HG02678 (cell line): ENCODE measurements around the gene TFEB.

Experiments used
- ATAC-seq: cut with Tn5 transposase; IDR thresholded peaks from one replicate; pipeline ENCODE4 v1.9.1; 2021; ENCODE audit warnings: mild to moderate bottlenecking, moderate library complexity; ENCODE audit not compliant: unreplicated experiment

The TFEB gene

DNA sequence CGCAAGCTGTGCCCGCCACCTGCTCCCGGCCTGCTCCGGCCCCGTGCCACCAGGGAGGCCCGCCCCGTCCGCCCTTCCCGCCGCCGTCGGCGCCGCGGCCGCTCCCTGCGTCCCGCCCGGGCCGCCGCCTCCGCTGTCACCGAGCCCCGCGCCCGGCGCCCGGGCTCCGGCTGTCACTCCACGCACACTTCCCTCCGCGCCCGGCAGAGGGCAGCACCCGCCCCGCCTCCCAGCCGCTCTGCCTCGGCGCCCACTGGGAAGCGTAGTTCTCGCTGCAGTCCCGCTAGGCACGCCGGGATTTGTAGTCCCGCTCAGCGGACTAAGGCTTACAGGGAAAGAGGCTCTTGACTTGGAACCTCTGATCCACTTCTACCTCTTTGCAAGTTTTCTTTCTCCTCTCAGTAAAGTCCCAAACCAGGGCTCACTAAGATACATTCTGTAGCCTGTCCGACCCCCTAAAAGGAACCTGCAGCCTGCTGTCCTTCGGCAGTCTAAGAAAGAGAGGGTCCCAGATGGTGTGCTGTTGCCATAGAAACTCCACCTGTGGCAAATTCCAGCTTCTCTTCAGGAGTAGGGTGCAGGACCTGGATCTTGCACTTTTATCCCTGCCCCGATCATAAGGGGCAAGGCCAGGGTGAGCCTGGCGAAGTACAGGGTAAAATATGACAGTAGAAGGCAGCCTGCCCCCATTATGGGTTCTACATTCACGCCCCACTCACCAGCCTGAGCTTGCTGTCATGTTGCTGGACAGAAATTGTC is at the start of gene TFEB:
TSS of gene TFEB (minus strand) at position 182 of the 759 bp plus-strand sequence. CDS start 44,395 bp downstream, outside the sequence.
- ATAC-seq: peak; percentile 51

DNA sequence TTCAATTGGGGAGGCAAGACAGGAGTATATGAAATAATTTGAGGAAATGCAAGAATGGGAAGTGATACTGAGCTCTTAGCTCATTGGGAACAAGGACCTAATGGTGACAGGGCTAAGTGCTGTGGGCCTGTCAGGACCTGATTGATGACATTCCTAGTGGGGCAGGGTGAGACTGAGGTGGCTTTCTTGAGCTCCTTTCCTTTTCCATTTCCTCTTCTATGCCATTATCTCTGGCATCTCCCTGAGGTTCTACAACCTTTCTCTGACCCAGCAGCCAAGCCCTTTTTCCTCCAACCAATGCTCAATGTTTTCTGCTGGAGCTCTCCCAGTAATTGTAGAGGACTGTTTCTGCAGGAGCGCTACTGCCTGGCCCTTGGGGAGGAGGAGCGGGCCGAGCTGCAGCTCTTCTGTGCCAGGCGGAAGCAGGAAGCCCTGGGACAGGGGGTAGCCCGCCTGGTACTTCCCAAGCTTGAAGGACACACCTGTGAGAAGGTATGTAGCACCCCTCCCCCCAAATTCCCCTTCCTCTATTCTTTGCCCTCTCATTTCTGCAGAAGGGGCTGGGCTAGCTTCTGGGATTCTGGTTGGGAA is 49.3 kb upstream of the TFEB start:
- no peak for ATAC-seq

DNA sequence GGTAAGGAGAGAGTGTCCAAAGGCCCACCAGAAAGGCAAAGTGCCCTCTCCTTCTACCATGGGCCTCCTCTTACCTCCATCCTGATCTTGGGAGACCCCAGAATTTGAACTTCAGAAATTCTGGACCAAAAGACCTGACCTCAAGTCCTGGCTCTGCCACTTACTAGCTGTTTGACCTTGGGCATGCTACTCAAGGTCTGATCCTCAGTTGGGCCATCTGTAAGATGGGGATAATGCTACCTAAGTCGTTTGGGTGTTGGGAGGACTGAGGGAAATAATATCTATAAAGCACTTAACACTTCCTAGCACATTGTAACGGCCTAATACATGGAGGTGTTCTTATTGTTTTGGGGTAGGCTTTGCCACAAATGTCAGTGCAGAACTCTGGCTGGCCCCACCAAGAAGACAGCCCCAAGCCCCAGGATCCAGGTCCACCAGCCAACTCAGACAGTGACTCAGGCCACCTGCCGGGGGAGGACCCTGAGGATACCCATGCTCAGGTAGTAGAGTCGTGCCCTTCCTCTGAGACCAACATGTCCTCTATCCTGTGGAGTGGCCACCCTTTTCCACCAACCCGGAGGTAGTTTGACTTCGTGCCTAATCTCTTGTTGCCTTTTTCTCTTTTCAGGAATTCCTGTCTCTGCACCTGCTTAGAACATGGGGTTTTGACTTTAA is 47.8 kb upstream of the TFEB start:
- ATAC-seq: no peak

DNA sequence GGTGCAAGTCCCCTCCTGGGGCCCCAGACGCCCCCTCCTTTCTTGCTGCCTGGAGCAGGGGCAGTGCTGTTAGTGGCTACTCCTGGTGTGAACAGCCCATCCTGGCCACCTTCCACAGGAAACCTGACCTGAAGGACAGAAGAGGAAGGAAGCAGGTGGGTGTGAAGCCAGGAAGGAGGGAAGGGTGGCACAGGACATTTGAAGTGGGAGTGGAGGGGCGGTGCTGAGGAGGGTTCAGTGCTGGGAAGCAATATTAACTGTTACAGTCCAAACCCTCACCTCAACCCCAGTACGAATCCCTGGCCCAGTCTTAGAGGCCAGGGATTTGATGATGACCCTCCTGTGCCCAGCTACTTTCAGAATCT is 45.9 kb upstream of the TFEB start:
- ATAC-seq: no peak

DNA sequence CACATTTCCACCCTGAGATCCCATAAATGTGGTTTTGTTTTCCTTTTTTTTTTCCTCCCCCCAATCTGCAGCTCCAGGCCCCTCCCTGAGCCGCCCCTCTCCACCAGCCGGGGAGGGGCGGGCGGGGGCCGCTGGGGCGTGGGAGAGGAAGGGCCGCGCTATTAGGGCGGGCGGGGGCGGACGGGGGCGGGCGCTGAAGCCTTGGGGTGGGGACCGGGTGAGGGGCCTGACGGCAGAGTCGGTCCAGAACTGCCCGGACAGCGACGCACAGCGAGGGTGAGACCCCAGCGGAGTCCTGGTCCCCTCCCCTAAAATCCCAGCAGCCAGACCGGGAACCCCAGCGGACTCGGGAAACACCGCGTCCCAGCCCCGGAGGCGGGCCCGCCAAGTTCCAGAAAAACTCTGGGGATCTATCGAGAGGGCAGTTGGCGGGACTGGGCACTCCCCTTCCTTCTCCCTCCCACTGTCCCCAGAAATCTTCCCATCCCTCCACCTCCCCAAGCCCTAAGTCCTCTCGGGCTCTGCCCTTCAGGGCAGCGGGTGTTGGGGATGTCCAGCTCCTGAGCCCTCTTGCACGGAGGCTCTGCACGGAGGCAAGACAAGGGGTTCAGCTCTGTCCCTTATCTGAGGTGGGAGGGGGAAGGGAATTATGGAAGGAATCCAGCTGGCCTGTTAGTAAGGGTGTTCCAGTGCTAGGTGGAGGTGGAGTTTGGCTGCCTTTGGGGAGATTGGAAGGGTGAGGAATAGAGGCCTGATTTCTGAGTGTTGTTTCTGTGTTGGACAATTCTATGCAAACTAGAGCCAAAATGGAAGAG is 45.4 kb upstream of the TFEB start, which contains the start of gene PRICKLE4:
TSS of gene PRICKLE4 (plus strand) at position 232 of the 815 bp plus-strand sequence. CDS start 2,692 bp downstream, outside the sequence.
- ATAC-seq: no peak

DNA sequence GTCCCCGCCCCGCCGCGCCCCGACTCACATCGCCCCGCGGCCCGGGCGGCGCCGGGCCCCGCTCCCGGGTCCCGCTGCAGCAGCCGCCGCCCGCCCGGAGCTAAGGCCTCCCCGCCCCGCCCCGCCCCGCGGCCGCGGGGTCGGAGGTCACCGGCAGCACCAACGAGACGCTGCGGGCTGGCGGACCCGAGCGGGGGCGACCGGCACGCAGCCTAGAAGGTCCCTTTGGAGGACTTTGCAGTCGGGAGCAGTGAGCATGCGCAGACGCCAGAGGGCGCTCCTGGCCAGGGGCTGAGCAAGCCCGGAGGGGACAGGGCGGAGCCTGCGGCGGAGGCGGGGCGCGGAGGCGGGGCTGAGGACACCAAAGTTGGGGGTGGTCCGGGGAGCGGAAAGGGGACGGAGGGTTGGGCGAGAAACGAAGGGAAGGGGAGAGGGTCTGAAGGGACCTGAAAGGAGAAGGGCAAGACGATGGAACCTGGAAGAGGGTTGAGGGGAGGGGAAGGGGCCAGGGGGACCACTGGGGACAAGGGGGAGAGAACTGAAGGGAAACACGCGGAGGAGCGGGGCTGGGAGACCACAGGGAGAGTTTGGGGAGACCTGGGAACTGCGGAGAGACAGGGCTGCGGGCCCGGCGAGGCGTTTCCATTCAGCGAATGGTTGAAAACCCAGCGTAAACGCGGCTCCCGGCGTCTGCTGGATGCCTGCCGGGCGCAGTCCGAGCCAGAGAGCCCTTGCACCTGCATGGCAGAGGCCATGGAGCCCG is 44.6 kb upstream of the TFEB start, which contains the start of gene FRS3:
TSS of gene FRS3 (minus strand) at position 113 of the 763 bp plus-strand sequence. CDS start 2,913 bp downstream, outside the sequence.
- peak; percentile 95 for ATAC-seq

DNA sequence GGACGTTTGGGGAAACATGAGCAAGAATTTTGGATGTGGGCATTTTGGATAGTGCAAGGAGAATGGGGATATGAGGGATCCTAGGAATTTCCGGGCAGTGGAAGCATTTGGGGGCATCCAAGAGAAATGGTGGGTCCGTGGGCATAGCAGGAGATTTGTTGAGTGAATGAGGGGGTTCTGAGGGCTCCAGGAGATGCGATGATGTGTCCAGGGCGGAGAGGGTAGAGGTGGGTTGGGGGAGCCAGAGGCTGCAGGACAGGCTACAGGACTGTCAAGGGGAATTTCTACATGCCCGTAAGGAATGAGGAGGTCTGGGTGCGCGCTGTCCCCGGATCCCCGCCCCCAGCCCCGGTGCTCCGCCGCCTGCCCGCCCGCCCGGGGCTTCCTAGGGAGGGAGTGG is 43.9 kb upstream of the TFEB start:
- ATAC-seq: no peak

DNA sequence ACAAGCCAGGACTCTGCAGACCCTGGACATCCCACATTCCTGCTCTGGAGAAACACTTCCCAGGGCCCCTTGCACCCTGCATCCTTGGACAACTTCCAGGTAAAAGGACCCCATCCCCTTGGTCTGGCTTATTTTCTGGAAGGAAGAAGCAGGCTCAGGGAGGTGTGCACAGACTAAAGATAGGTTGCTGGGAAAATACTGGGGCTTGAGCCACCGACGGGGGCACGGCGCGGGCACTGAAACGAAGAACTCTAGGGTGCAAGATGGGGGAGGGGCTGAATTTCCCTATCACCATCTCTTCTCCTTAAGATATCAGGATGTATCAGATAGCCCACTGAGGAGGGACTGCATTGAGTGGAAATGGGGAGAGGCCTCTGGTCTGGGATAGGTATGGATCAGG is 43.5 kb upstream of the TFEB start:
- ATAC-seq: no peak

DNA sequence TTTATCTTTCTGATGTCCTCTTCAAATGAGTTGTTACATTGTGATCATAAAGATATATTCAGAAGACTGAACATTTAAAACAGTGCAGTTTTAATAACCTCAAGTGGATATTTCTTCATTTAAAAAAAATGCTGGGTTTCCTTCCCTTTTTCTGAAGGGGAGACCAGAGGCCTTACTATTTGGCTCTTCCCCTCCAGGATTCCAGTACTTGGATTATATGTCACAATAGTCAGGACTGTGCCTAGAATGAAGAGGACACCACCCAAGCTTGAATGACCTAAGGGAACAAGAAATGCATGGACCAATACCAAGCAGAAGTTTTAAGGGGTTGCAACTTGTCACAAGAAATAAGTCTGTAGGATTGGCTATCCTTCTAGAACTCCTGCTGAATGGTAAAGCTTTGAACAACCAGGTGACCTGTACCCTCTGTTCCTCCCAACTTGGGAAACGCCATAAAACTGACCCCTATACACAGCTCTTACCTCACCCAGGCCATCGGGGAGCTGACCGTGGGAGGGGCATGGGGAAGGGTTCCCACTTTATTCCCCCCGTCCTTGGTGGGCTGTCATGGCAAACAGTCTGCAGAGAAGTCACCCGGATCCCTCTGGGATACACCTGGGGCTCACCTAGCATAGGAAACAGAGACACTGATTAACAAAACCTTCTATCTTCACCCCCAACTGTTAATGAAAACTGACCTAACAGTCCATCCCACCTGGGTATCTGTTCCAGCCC is 42.3 kb upstream of the TFEB start:
- ATAC-seq: no peak

DNA sequence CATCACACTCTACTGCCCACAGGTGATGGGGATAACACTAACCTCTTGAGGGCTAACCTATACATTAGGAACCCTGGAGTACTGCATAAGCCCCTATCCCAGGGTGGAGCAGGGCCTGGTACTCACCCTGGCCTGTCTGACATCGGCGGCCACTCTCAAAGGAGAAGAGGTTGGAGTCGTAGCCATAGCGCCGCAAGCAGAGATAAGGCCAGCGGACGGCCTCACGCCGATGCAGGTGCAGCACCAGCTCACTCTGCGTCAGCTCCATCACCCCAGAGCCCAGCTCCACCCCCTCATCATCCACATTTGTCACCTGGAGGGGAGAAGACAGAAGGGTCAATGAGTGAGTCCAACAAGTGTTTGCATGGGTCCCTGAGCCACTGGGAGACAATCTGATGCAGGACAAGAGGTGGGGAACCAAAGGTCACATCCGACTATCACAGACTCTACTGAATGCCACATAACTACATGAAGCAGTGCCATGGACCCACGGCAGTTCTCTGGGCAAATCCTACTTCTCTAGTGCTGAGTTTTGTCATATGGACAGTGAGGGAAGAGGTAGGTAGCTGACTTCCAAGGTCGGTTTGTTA is 40.0 kb upstream of the TFEB start:
- no peak for ATAC-seq

DNA sequence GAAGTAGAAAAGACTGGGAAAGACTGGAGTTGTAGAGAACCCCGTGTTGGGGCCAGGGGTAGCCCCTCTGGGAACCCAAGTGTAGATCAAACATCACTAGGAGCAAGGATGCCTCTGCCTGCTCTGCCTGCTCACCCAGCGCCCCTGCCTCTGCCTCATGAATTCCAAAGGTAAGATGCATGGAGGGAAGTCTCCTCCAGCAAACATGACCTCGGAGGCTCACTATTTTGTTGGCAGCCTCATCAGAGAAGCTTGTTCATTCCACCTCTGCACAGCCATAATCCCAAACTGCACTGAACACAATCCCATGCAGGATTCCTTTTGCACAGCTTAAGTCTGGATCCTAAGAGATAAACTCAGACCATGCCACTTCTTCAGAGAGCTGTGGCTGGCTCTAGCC is 39.4 kb upstream of the TFEB start:
- ATAC-seq: no peak

DNA sequence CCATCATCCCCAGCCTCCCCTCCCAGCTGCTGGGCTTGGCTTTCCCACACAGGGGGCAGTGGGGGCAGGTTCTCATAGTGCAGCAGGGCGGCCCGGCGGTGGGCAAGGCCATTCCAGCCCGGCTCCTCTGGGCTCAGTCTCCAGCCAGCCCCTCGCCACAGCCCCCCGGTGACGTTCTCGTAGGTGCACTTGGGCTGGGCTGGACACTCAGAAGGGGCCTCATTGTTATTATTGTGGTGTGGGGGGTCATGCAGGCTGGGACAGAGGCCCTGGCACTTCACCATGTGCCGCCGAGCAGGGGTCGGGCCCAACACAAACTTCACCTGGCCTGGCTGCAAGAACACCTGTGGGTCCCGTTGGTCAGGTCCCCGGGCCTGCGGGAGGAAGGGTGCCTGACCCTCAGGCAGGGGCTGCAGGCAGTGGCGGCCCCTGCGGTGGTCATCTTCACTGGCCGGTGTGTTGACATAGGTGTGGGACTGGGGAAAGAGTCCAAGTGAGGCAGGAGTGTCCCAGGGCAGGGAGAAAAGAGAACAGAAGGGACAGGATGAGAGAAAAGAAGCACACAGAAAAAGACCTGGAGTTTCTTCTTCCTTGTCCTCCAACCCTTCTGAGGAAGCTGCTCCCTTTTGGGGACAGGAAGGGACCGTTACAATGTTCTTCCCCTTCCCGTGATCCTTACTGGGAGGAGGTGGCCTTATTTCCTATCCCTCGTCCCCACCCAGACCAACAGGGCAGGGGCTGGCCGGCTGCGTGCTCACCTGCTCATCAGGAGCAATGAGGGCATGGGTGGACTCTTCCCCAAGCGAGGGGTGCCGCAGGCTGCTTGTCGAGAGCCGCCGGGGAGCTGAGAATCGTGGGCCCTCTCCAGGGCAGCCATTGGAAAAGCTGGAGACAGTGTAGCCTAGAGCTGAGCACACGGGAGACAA is 35.9 kb upstream of the TFEB start:
- no peak for ATAC-seq

DNA sequence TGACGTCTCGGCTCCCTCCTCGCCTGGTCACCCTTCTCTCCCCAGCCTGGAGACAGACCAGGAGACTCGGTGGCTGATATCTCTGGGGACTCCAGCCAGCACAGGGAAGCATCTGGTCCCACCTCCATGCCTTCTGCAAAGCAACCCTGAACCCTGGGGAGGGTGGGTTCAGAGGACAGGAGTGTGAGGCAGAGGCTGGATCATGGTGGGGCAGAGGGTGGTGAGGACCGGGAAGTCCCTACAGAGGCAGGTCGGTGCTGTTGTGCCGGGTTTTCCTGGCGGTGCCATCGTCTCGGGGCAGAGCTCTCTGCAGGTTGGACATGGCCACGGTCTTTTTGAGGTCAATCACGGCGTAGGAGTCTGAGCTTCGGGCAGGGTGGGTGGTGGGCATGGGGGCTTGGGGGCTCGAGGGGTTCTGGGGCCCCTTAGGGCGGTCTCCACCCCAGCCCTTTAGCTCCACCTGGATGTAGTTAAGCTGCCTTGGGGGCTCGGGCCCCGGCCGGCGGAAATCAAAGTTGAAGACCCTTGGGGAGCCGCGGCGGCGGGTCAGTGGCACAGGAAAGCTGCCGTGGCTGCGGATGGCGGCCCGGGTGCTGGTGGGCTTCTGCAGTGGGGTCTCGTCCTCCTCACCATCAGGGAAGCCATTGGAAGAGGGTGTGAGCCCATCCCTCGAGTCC is 35.1 kb upstream of the TFEB start:
- ATAC-seq: no peak

DNA sequence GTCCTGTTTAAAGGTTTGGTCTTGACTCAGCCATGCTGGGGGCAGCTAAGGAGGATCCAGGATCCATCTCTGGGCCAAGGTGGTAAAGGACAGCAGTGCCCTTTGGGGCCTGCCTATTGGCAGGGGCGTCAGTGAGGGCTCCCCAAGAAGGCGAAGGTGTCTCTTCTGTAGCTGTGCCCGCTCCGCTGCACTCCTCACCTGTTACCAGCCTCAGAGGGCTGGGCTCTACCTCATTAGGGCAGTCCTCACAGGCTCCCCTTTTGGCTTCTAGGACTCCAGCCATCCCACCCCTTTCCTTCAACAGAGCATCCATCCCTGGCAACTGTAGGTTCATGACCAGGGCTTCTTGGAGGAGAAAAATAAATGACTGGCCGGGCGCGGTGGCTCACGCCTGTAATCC is 34.0 kb upstream of the TFEB start:
- no peak for ATAC-seq

DNA sequence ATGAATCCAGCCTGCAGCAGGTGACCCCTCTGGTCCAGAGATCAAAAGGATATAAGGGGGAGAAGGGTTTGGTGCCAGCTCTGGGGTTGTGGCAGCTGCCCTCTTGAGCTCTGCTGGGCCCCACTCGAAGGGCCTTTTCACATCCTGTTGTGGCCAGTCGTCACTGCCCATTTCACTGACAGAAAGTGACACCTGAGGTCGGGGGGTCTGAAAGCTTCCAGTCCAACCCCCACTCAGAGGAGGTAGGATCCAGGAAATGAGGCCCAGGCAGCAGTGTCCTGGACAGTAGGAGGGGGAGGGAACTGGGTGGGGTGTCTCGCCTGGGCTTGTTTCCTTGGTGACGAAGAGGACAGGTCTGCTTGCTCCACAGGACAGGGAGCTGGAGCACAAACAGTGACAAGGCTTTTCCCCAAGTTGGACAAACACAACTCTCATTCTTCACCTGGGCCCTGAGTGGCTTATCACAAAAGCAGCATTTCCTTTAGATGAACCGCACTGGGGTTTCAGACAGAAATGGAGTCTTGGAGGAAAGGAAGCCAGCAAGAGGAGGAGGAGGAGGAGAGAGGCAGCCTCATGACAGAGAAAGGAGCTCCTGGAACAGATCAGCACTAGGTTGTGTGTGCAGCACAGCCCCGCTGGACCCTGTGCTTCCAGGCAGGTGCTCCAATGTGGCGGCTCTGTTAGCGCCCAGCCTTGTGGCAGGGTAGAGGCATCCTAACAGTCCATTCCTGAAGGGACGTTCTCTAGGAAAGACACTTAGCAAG is 33.3 kb upstream of the TFEB start:
- no peak for ATAC-seq

DNA sequence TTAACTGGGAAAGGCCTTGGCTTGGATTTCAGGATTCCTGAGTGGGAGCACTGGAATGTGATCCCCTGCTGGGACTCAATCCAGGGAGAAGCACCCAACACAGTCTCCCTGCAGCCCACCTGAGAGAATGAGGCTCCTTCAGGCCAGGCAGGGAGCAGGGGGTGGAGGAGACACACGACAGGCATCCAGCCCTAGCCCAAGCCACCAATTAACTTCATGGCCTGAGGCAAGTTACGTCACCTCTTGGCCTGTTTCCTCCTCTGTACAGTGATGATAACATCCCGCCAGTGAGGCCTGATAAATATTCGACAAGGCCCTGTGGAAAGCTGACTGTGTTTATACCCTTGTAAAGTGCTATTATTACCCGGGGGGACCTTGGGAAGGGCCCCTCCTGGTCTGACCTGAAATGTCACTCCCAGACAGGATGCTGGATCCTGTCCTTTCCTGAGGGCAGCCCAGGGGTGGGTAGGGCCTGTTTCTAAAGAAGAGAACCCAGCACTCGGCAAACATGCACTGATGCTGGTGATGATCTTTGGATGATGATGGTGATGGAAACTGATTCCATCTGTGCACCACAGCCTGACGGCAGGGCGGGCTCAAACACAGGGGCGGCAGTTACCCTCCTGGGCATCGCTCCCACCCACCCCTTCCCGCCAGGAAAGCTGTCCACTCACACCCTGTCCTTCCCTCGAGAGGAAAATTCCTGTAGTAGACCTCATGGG is 31.9 kb upstream of the TFEB start:
- ATAC-seq: no peak
